Esophagus muscularis mucosa (tissue), 4 donors: ENCODE results near the gene PPARD. TPM values are rescaled to one million over a fixed set of nuclear protein-coding genes. Genes with fewer than 3 reads are reported as not detected.

Experiments
- DNase-seq: peaks from one replicate; pipeline ENCODE4 v3.0.0-alpha.2; 2017; ENCODE audit errors: extremely low spot score
- H3K27ac ChIP-seq, 4 donors: fragments of 200-600 bp; sonication (generic); replicated peaks in 1 of 4; 1 replicate in 3 of 4; 2 replicates in 1 of 4; pipeline ENCODE4 v1.5.1; 2016 to 2019; ENCODE audit warnings: mild to moderate bottlenecking in 1 of 4
- H3K27me3 ChIP-seq, 4 donors: fragments of 200-600 bp; sonication (generic); one replicate each; pipeline versions ENCODE4 v1.5.1 to v1.6.0; 2016 to 2019
- H3K36me3 ChIP-seq, 4 donors: fragments of 200-600 bp; sonication (generic); one replicate each; pipeline ENCODE4 v1.5.1; 2016 to 2019
- H3K4me1 ChIP-seq, 4 donors: fragments of 200-600 bp; sonication (generic); one replicate each; pipeline ENCODE4 v1.5.1; 2016 to 2019
- H3K4me3 ChIP-seq, 4 donors: fragments of 200-600 bp; sonication (generic); 1 replicate in 2 of 4; 2 replicates in 2 of 4; pipeline ENCODE4 v1.5.1; 2016 to 2019; ENCODE audit warnings: mild to moderate bottlenecking in 4 of 4, moderate library complexity in 1 of 4
- H3K9me3 ChIP-seq, 4 donors: fragments of 200-600 bp; sonication (generic); 1 replicate in 3 of 4; 2 replicates in 1 of 4; pipeline ENCODE4 v1.5.1; 2016 to 2019
- CTCF ChIP-seq, 3 experiments: fragments of 200-600 bp in 2 of 3; fragments of 450-650 bp in 1 of 3; sonication (generic) in 2 of 3; IDR thresholded peaks; one replicate each; pipeline ENCODE4 v1.5.1; 2017 to 2019; ENCODE audit warnings: antibody characterized with exemption in 3 of 3, mild to moderate bottlenecking in 2 of 3, moderate library complexity in 1 of 3
- EP300 ChIP-seq: sonication (generic); formaldehyde crosslinking; IDR thresholded peaks from one replicate; pipeline ENCODE4 v1.6.1; 2017; ENCODE audit warnings: antibody characterized with exemption
- POLR2A ChIP-seq: fragments of 450-650 bp; IDR thresholded peaks from one replicate; pipeline ENCODE4 v1.6.1; 2017; ENCODE audit warnings: antibody characterized with exemption, moderate library complexity, mild to moderate bottlenecking, low read depth
- POLR2AphosphoS5 ChIP-seq, 2 donors: sonication (generic); formaldehyde crosslinking; IDR thresholded peaks; one replicate each; pipeline ENCODE4 v1.6.1; 2017; ENCODE audit warnings: antibody characterized with exemption in 2 of 2
- WGBS: methylation state at CpG from one replicate; pipeline ENCODE4 v1.1.5; 2018; 5-methylcytosine and 5-hydroxymethylcytosine counted together
- intact Hi-C: fragments of 100-400 bp; cut with DNase I; formaldehyde crosslinking; loops from one replicate; pipeline ENCODE4 v1.15.1; 2023
- total RNA-seq, 4 donors: library from RNA; depleted of rRNA; stranded (reverse); fragments of >200 nt; gene quantifications; one replicate each; pipeline versions ENCODE4 v1.1.0 to v1.2.1, GENCODE V29; 2016

Gene PPARD
- total RNA-seq, 4 donors from 2014 or later = 10.8 to 22.4 (median 16.0) TPM

- no peak overlapping the region for H3K4me3 ChIP-seq
- H3K27ac ChIP-seq = peak overlapping the region in 1 of 4 donors; percentile 1
- no peak for DNase-seq
- intact Hi-C loops = loop anchor here (2.0 kb wide), 1 partner anchor 72 kb away; the partner anchor contains the start of gene PPARD
- peaks cover 0 to 75% (median 45%) of the 10 kb centered on the region in 4 donors for H3K36me3 ChIP-seq
- H3K9me3 ChIP-seq = no peaks in the 10 kb centered on the region
- peaks cover 7 to 22% (median 13%) of the 10 kb centered on the region in 4 donors for H3K4me1 ChIP-seq
- 48% methylated on average over 6 of the region's 7 CpGs for WGBS
- H3K27me3 ChIP-seq = no peaks in the 10 kb centered on the region
- TF ChIP-seq CTCF (IDR thresholded peaks at IDR 0.05) (peak; percentile 66 to 85 (median 69)), EP300 (no peak), POLR2A (no peak), POLR2AphosphoS5 (IDR thresholded peaks at IDR 0.05) (peak in 1 of 2 donors; percentile 75)
These were observed 72.9 kb downstream of the PPARD start for GRCh38 chr6:35415065-35415891.

GRCh38 chr6:35417979-35418661 lies 75.8 kb downstream of the PPARD start:
- 84% methylated on average over 12 of the region's 14 CpGs for WGBS
- Histone ChIP-seq H3K27me3 (no peaks in the 10 kb centered on the region), H3K9me3 (no peaks in the 10 kb centered on the region), H3K4me1 (peaks cover 7 to 22% (median 13%) of the 10 kb centered on the region in 4 donors), H3K27ac (no peak overlapping the region), H3K36me3 (peaks cover 10 to 63% (median 33%) of the 10 kb centered on the region in 4 donors), H3K4me3 (no peak overlapping the region)
- intact Hi-C loops = no loop called here
- no peak for TF ChIP-seq EP300
- TF ChIP-seq POLR2AphosphoS5 (IDR thresholded peaks at IDR 0.05) = no peak
- no peak for TF ChIP-seq POLR2A
- TF ChIP-seq CTCF (IDR thresholded peaks at IDR 0.05) = no peak
- no peak for DNase-seq

- no peak overlapping the region for H3K4me3 ChIP-seq
- H3K9me3 ChIP-seq = no peaks in the 10 kb centered on the region
- H3K36me3 ChIP-seq = peaks cover 18 to 67% (median 40%) of the 10 kb centered on the region in 4 donors
- no peak for DNase-seq
- no peak for TF ChIP-seq EP300
- TF ChIP-seq POLR2A = no peak
- no peak for TF ChIP-seq POLR2AphosphoS5 (IDR thresholded peaks at IDR 0.05)
- TF ChIP-seq CTCF (IDR thresholded peaks at IDR 0.05) = no peak
- H3K4me1 ChIP-seq = peaks cover 7 to 21% (median 11%) of the 10 kb centered on the region in 4 donors
- intact Hi-C loops = no loop called here
- WGBS = 61% methylated on average over 5 of the region's 5 CpGs
- H3K27ac ChIP-seq = no peak overlapping the region
- H3K27me3 ChIP-seq = no peaks in the 10 kb centered on the region
These were observed 77.1 kb downstream of the PPARD start for GRCh38 chr6:35419417-35419816.

- Histone ChIP-seq H3K27ac (no peak overlapping the region), H3K9me3 (no peaks in the 10 kb centered on the region), H3K36me3 (peaks cover 20 to 68% (median 46%) of the 10 kb centered on the region in 4 donors), H3K27me3 (no peaks in the 10 kb centered on the region), H3K4me1 (peaks cover 2 to 15% (median 7%) of the 10 kb centered on the region in 4 donors), H3K4me3 (no peak overlapping the region)
- intact Hi-C loops = no loop called here
- DNase-seq = no peak
- TF ChIP-seq POLR2A = no peak
- TF ChIP-seq CTCF (IDR thresholded peaks at IDR 0.05) = no peak
- TF ChIP-seq POLR2AphosphoS5 (IDR thresholded peaks at IDR 0.05) = no peak
- TF ChIP-seq EP300 = no peak
- 100% methylated on average over 3 of the region's 14 CpGs for WGBS
These were observed 77.6 kb downstream of the PPARD start for GRCh38 chr6:35419961-35420360.
